Astrocyte of the spinal cord (primary cell): ENCODE results near the gene REN.

ENCODE experiments used
- DNase-seq: peaks from one replicate; pipeline ENCODE4 v3.0.0; 2011; ENCODE audit warnings: low read depth, low spot score
- H3K4me3 ChIP-seq: 2 replicates; pipeline ENCODE4 v1.5.1; 2011; ENCODE audit warnings: low read depth, mild to moderate bottlenecking, low read length, moderate library complexity
- CTCF ChIP-seq: IDR thresholded peaks from 2 replicates; pipeline ENCODE4 v1.5.1; 2012; ENCODE audit warnings: low read depth, mild to moderate bottlenecking, low read length, inconsistent platforms
- in situ Hi-C: cut with HindIII; loops from 2 replicates; pipeline ENCODE4 v1.10.0; 2017; ENCODE audit warnings: low sequenced_read_pairs

The REN gene

GRCh38 chr1:204130981-204131892, 34.9 kb downstream of the REN start:
- peak; percentile 90 for DNase-seq
- in situ Hi-C loops: loop anchor here (25.0 kb wide), 1 partner anchor 269 kb away; the partner anchor contains the start of gene SNRPE
- no peak overlapping the region for H3K4me3 ChIP-seq
- TF ChIP-seq CTCF: peak; percentile 20

GRCh38 chr1:204130178-204130577, 36.0 kb downstream of the REN start:
- TF ChIP-seq CTCF: no peak
- DNase-seq: no peak
- H3K4me3 ChIP-seq: no peak overlapping the region
- in situ Hi-C loops: loop anchor here (25.0 kb wide), 1 partner anchor 268 kb away; the partner anchor contains the start of gene SNRPE

- TF ChIP-seq CTCF: peak; percentile 89
- in situ Hi-C loops: loop anchor here (25.0 kb wide), 1 partner anchor 267 kb away; the partner anchor contains the start of gene SNRPE
- peak; percentile 55 for DNase-seq
- no peak overlapping the region for H3K4me3 ChIP-seq
Measured at GRCh38 chr1:204128964-204129896, 36.9 kb downstream of the REN start.

- TF ChIP-seq CTCF: no peak
- peak; percentile 10 for DNase-seq
- H3K4me3 ChIP-seq: no peak overlapping the region
- in situ Hi-C loops: loop anchor here (25.0 kb wide), 1 partner anchor 266 kb away; the partner anchor contains the start of gene SNRPE
Measured at GRCh38 chr1:204128464-204128963, 37.6 kb downstream of the REN start.

- H3K4me3 ChIP-seq: no peak overlapping the region
- peak; percentile 71 for DNase-seq
- peak; percentile 99 for TF ChIP-seq CTCF
- in situ Hi-C loops: loop anchor here (25.0 kb wide), 1 partner anchor 265 kb away; the partner anchor contains the start of gene SNRPE
Measured at GRCh38 chr1:204127597-204128242, 38.4 kb downstream of the REN start.
